Neuronal stem cell (in vitro differentiated cells): ENCODE measurements around the gene SV2B.

ENCODE experiments used
- DNase-seq: peaks from one replicate; pipeline ENCODE4 v3.0.0-alpha.2; 2013; ENCODE audit warnings: low spot score
- H2AFZ ChIP-seq: one replicate; pipeline ENCODE4 v1.6.1; 2013; ENCODE audit warnings: mild to moderate bottlenecking, low read length, inconsistent platforms
- H2AK5ac ChIP-seq: 2 replicates; pipeline ENCODE4 v1.6.1; 2013; ENCODE audit warnings: low read depth, mild to moderate bottlenecking, inconsistent platforms, low read length, moderate library complexity, mixed read lengths
- H2BK120ac ChIP-seq: 2 replicates; pipeline ENCODE4 v1.6.1; 2013; ENCODE audit warnings: low read depth, mild to moderate bottlenecking, inconsistent platforms, low read length, moderate library complexity, mixed read lengths
- H2BK12ac ChIP-seq: one replicate; pipeline ENCODE4 v1.6.1; 2013; ENCODE audit warnings: low read length, inconsistent platforms
- H2BK15ac ChIP-seq: 2 replicates; pipeline ENCODE4 v1.6.1; 2013; ENCODE audit warnings: mild to moderate bottlenecking, low read length, inconsistent platforms, mixed read lengths
- H2BK5ac ChIP-seq: one replicate; pipeline ENCODE4 v1.6.1; 2013; ENCODE audit warnings: inconsistent platforms, mild to moderate bottlenecking, low read length, moderate library complexity
- H3K14ac ChIP-seq: one replicate; pipeline ENCODE4 v1.6.1; 2013; ENCODE audit warnings: low read length, inconsistent platforms
- H3K18ac ChIP-seq: 2 replicates; pipeline ENCODE4 v1.6.1; 2013; ENCODE audit warnings: low read length, inconsistent platforms
- H3K23ac ChIP-seq: 2 replicates; pipeline ENCODE4 v1.6.1; 2013; ENCODE audit warnings: low read depth, mild to moderate bottlenecking, mixed read lengths, low read length, inconsistent platforms; ENCODE audit not compliant: poor library complexity
- H3K27ac ChIP-seq: replicated peaks from 3 replicates; pipeline ENCODE4 v1.5.1; 2013; ENCODE audit warnings: low read length, inconsistent platforms
- H3K27me3 ChIP-seq, 3 experiments: 2 replicates each; pipeline ENCODE4 v1.6.1; 2013; ENCODE audit warnings: low read length in 3 of 3, mild to moderate bottlenecking in 2 of 3, inconsistent platforms in 1 of 3, low read depth in 1 of 3, mixed read lengths in 1 of 3, moderate library complexity in 1 of 3; ENCODE audit not compliant: control insufficient read depth in 3 of 3, insufficient read depth in 3 of 3
- H3K36me3 ChIP-seq, 2 donors: replicated peaks in 1 of 2; 2 replicates each; pipeline ENCODE4 v1.6.1; 2013; ENCODE audit warnings: low read length in 2 of 2; ENCODE audit not compliant: control insufficient read depth in 2 of 2, insufficient read depth in 2 of 2
- H3K4ac ChIP-seq: 2 replicates; pipeline ENCODE4 v1.6.1; 2013; ENCODE audit warnings: inconsistent platforms, mild to moderate bottlenecking, low read length, moderate library complexity
- H3K4me1 ChIP-seq, 2 donors: 1 replicate in 1 of 2; 2 replicates in 1 of 2; pipeline ENCODE4 v1.6.1; 2013; ENCODE audit warnings: low read length in 2 of 2, low read depth in 1 of 2; ENCODE audit not compliant: control insufficient read depth in 2 of 2, insufficient read depth in 1 of 2
- H3K4me2 ChIP-seq: one replicate; pipeline ENCODE4 v1.6.1; 2013; ENCODE audit warnings: mild to moderate bottlenecking, low read length, inconsistent platforms; ENCODE audit not compliant: insufficient read depth, poor library complexity, severe bottlenecking
- H3K4me3 ChIP-seq, 2 donors: 2 replicates each; pipeline ENCODE4 v1.5.1; 2013; ENCODE audit warnings: low read length in 2 of 2, mild to moderate bottlenecking in 2 of 2, inconsistent platforms in 1 of 2, moderate library complexity in 1 of 2
- H3K79me1 ChIP-seq: one replicate; pipeline ENCODE4 v1.6.1; 2013; ENCODE audit warnings: low read depth, mild to moderate bottlenecking, inconsistent platforms, low read length, moderate library complexity
- H3K9ac ChIP-seq: one replicate; pipeline ENCODE4 v1.6.1; 2013; ENCODE audit warnings: mild to moderate bottlenecking, low read depth, low read length, inconsistent platforms; ENCODE audit not compliant: poor library complexity
- H3K9me3 ChIP-seq, 2 donors: replicated peaks in 1 of 2; 2 replicates each; pipeline versions ENCODE3 to v1.6.1; 2013; ENCODE audit warnings: low read length in 2 of 2, mild to moderate bottlenecking in 2 of 2, inconsistent platforms in 1 of 2, low read depth in 1 of 2, mixed read lengths in 1 of 2, moderate library complexity in 1 of 2; ENCODE audit not compliant: control insufficient read depth in 2 of 2, insufficient read depth in 1 of 2
- H4K8ac ChIP-seq: one replicate; pipeline ENCODE4 v1.6.1; 2013; ENCODE audit warnings: low read depth, mild to moderate bottlenecking, inconsistent platforms, low read length, moderate library complexity
- H4K91ac ChIP-seq: one replicate; pipeline ENCODE4 v1.6.1; 2013; ENCODE audit warnings: low read length, low read depth, mild to moderate bottlenecking, inconsistent platforms; ENCODE audit not compliant: poor library complexity
- WGBS, 2 donors: extraction: QIAGEN DNeasy Blood & Tissue Kit; methylation state at CpG; one replicate each; pipeline ENCODE4 v1.1.7; 2013; ENCODE audit warnings: missing lambda C conversion rate in 2 of 2, mixed read lengths in 1 of 2; ENCODE audit not compliant: insufficient read length in 2 of 2, insufficient replicate concordance in 1 of 2; ENCODE audit errors: extremely low coverage in 2 of 2; 5-methylcytosine and 5-hydroxymethylcytosine counted together

Gene SV2B

GRCh38 chr15:91184441-91184840 lies 84.4 kb downstream of the SV2B start:
- no peak overlapping the region for H3K4me3 ChIP-seq
- no peak overlapping the region for H3K18ac ChIP-seq
- H3K14ac ChIP-seq = no peak overlapping the region
- no peaks in the 10 kb centered on the region for H3K79me1 ChIP-seq
- H2AK5ac ChIP-seq = no peak overlapping the region
- H2BK15ac ChIP-seq = no peak overlapping the region
- H3K27ac ChIP-seq = no peak overlapping the region
- no peak overlapping the region for H3K4ac ChIP-seq
- H3K27me3 ChIP-seq = no peaks in the 10 kb centered on the region
- no peak overlapping the region for H2BK120ac ChIP-seq
- no peaks in the 10 kb centered on the region for H3K36me3 ChIP-seq
- H3K4me1 ChIP-seq = no peaks in the 10 kb centered on the region
- no peak overlapping the region for H2BK5ac ChIP-seq
- no CpG with 5 or more reads among the region's 2 CpGs for WGBS, 2 donors
- H2AFZ ChIP-seq = no peak overlapping the region
- no peak overlapping the region for H4K91ac ChIP-seq
- no peak overlapping the region for H4K8ac ChIP-seq
- no peak for DNase-seq
- no peak overlapping the region for H3K23ac ChIP-seq
- H2BK12ac ChIP-seq = no peak overlapping the region
- no peak overlapping the region for H3K4me2 ChIP-seq
- H3K9ac ChIP-seq = no peak overlapping the region
- no peaks in the 10 kb centered on the region for H3K9me3 ChIP-seq

- H3K27ac ChIP-seq = no peak overlapping the region
- no peak overlapping the region for H3K23ac ChIP-seq
- no peaks in the 10 kb centered on the region for H3K79me1 ChIP-seq
- H2BK12ac ChIP-seq = no peak overlapping the region
- no peaks in the 10 kb centered on the region for H3K27me3 ChIP-seq
- no peak overlapping the region for H3K14ac ChIP-seq
- no peak overlapping the region for H2BK15ac ChIP-seq
- H2BK120ac ChIP-seq = no peak overlapping the region
- no peaks in the 10 kb centered on the region for H3K4me1 ChIP-seq
- no peak overlapping the region for H4K91ac ChIP-seq
- peak; percentile 17 for DNase-seq
- H3K4ac ChIP-seq = no peak overlapping the region
- no peak overlapping the region for H2BK5ac ChIP-seq
- no peak overlapping the region for H3K4me3 ChIP-seq
- H3K9me3 ChIP-seq = no peaks in the 10 kb centered on the region
- H4K8ac ChIP-seq = no peak overlapping the region
- WGBS, 2 donors = no CpG with 5 or more reads among the region's 6 CpGs
- no peak overlapping the region for H2AFZ ChIP-seq
- no peak overlapping the region for H3K9ac ChIP-seq
- no peak overlapping the region for H3K18ac ChIP-seq
- no peak overlapping the region for H2AK5ac ChIP-seq
- no peaks in the 10 kb centered on the region for H3K36me3 ChIP-seq
- H3K4me2 ChIP-seq = no peak overlapping the region
These were observed 87.0 kb downstream of the SV2B start for GRCh38 chr15:91186904-91187656.

GRCh38 chr15:91192285-91192684 lies 92.2 kb downstream of the SV2B start:
- Histone ChIP-seq H3K4ac (no peak overlapping the region), H3K4me3 (no peak overlapping the region), H2AFZ (no peak overlapping the region), H3K23ac (no peak overlapping the region), H2BK120ac (no peak overlapping the region), H3K14ac (no peak overlapping the region), H3K18ac (no peak overlapping the region), H2AK5ac (no peak overlapping the region), H3K27ac (no peak overlapping the region), H2BK15ac (no peak overlapping the region), H3K9ac (no peak overlapping the region), H3K4me1 (peaks cover 0 to 2% of the 10 kb centered on the region in 2 donors), H2BK12ac (no peak overlapping the region), H3K9me3 (no peaks in the 10 kb centered on the region), H3K79me1 (no peaks in the 10 kb centered on the region), H4K91ac (no peak overlapping the region), H3K27me3 (no peaks in the 10 kb centered on the region), H4K8ac (no peak overlapping the region), H2BK5ac (no peak overlapping the region), H3K36me3 (no peaks in the 10 kb centered on the region), H3K4me2 (no peak overlapping the region)
- DNase-seq = no peak
- WGBS, 2 donors = no CpG with 5 or more reads among the region's 1 CpG

GRCh38 chr15:91192690-91193377 lies 92.8 kb downstream of the SV2B start:
- DNase-seq = no peak
- Histone ChIP-seq H3K79me1 (no peaks in the 10 kb centered on the region), H2BK12ac (no peak overlapping the region), H3K36me3 (no peaks in the 10 kb centered on the region), H2BK5ac (no peak overlapping the region), H3K9me3 (no peaks in the 10 kb centered on the region), H3K4me1 (peaks cover 0 to 2% of the 10 kb centered on the region in 2 donors), H4K8ac (no peak overlapping the region), H4K91ac (no peak overlapping the region), H3K14ac (no peak overlapping the region), H3K27me3 (no peaks in the 10 kb centered on the region), H3K18ac (no peak overlapping the region), H3K27ac (no peak overlapping the region), H2AK5ac (no peak overlapping the region), H2AFZ (peak overlapping the region; percentile 2), H3K4me2 (no peak overlapping the region), H3K9ac (no peak overlapping the region), H2BK120ac (no peak overlapping the region), H3K23ac (no peak overlapping the region), H3K4ac (no peak overlapping the region), H2BK15ac (no peak overlapping the region), H3K4me3 (no peak overlapping the region)
- WGBS, 2 donors = no CpG with 5 or more reads among the region's 11 CpGs
